CD4-positive, alpha-beta T cell treated with Interleukin-6 at 100 ng/mL for 8 hours (primary cell): ENCODE results near the gene PCDHB7.
"Not testable (repeated sequence)": the region's sequence is repeated elsewhere in the genome, so short reads cannot be mapped to it uniquely, and the experiment has no call there.

Experiments used
- DNase-seq: peaks from one replicate; pipeline ENCODE4 v3.0.0-alpha.2; 2020; ENCODE audit warnings: mixed read lengths, low spot score

PCDHB7 gene

DNA sequence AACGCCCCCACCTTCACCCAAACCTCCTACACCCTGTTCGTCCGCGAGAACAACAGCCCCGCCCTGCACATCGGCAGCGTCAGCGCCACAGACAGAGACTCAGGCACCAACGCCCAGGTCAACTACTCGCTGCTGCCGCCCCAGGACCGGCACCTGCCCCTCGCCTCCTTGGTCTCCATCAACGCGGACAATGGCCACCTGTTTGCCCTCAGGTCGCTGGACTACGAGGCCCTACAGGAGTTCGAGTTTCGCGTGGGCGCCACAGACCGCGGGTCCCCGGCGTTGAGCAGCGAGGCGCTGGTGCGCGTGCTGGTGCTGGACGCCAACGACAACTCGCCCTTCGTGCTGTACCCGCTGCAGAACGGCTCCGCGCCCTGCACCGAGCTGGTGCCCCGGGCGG, 52.4 kb downstream of the PCDHB7 start:
- DNase-seq: not testable (repeated sequence)

DNA sequence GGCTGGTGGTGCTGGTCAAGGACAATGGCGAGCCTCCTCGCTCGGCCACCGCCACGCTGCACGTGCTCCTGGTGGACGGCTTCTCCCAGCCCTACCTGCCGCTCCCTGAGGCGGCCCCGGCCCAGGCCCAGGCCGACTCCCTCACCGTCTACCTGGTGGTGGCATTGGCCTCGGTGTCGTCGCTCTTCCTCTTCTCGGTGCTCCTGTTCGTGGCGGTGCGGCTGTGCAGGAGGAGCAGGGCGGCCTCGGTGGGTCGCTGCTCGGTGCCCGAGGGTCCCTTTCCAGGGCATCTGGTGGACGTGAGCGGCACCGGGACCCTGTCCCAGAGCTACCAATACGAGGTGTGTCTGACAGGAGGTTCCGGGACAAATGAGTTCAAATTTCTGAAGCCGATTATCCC, 53.0 kb downstream of the PCDHB7 start:
- not testable (repeated sequence) for DNase-seq
